HG03097 (cell line): ENCODE results near the gene BACE2.

Source experiments
- ATAC-seq: cut with Tn5 transposase; IDR thresholded peaks from one replicate; pipeline ENCODE4 v1.9.1; 2021; ENCODE audit not compliant: unreplicated experiment, low FRiP score

Gene BACE2

DNA sequence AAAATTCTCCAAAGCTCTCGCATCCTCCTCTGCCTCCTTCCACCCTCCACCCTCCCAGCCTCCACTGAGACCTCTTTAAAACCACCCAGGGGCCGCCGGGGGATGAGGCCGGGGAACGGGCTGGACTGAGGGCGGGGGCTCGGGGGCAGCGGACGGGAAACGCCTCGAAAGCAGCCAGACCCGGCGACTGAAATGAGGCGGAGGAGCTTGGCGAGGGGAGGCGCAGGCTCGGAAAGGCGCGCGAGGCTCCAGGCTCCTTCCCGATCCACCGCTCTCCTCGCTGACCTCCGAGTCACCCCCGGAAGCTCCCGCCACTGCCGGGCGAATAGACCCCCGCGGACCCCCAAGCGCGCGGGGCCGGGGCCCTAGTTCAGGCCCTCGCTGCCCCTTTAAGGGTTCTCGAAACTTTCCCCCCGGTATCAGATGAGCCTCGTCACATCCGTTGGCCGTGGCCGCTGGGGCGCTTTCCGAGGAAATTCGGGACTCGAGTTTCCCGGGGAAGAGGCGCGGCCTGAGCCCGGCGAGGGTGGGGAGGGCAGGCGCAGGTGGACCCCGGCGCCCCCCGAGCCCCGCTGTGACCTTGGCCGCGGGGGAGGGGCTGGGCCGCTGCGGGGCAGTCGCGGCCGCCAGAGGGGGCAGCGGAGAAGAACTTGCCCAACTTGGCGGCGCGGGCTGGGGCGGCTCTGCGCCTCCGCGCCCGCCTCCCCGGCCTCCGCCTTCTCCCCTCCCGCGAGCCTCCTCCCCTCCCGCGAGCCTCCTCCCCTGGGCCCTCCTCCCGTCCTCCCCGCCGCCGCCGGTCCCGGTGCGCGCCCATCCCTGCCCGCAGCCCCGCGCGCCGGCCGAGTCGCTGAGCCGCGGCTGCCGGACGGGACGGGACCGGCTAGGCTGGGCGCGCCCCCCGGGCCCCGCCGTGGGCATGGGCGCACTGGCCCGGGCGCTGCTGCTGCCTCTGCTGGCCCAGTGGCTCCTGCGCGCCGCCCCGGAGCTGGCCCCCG, at the start of gene BACE2:
BACE2 (plus strand) TSS at position 813 of the 995 bp plus-strand sequence; CDS start at position 917, 104 bp downstream.
- ATAC-seq = no peak

DNA sequence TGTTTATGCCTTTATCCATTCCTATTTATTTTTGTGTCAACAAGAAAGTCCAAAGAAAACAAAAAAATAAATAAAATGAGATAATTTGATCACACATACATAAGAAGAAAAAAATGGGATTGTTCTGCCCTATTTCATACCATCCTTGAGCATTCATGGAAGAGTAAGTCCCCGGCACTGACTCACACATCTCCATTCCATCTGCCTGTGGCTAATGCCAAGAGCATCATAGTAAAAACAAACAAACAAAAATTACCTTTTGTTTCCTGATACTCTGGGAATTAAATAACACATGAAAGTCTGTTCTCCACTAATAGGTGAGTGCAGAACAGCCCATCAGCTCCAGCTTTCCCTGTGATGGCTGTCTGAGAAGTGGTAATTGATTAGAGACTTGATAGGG, 48.1 kb upstream of the BACE2 start:
- no peak for ATAC-seq

DNA sequence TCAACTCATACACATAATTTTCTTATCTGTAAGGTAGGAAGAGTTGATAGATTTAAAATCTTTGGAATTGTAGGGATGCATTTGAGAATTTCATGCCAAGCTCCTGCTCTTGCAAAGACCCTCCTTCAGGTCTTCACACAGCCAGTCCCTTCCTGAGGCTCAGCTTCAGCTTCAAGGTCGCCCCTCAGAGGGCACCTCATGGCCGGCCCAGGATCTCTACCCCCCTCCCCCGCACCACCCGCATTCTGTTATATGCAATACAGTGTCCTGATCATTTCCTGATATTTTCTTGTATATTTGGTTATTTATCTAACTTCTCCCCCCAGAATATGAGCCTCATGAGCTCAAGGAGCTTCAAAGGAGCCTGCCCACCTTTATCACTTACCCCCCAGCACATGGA, 47.0 kb upstream of the BACE2 start:
- no peak for ATAC-seq

DNA sequence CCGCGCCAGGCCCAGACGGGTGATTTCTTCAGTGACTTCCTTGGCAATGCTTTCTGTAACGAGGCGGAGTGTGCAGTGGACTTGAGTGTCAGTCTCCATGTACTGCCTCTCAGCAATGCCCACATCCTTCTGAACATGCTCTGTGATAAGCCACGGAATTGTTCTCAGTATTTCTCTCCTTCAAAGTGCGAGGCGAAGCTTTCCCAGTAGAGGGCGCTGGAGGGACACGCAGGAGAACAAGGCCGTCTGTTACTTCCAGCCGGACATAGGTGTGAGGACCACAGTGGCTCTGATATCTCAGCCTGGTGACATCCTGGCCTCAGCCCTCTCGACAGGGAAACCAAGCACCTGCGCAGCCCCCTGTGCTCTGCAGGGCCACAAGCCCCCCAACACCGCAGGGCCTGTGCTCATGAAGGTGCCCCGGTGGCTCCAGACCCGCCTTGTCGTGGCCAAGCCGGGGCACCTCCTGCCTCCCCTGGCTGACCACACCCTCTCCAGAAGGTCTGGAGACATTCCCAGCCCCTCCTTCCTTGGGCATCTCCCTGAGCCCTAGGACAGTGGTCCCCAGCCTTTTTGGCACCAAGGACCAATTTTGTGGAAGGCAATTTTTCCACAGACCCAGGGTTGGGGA, 46.1 kb upstream of the BACE2 start:
- ATAC-seq = no peak

DNA sequence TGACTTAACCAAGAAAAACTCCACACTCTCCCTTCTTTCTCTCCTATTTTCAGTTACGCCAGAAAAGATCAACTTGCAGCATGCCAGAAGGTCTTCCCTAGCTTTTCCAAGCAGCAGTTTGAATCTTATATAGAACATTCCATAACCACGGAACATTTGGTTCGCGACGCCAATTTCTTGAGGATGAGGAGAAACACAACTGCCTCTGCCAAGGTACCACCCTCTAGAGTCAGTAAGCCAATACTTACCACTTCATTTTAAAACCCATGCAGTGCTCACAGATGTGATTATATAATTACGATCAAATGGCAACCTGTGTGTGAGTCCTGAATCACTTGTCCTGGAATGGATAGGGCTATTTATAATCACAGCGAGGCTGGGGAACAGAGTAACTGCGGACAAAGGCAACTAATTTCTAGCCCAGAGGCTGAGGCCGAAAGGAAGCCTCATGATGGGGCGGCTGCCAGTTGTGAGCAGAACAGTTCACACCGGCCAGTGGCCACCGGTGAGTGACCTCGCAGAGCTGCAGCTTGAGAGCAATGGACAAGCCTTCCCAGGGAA, 43.2 kb upstream of the BACE2 start:
- ATAC-seq = no peak

DNA sequence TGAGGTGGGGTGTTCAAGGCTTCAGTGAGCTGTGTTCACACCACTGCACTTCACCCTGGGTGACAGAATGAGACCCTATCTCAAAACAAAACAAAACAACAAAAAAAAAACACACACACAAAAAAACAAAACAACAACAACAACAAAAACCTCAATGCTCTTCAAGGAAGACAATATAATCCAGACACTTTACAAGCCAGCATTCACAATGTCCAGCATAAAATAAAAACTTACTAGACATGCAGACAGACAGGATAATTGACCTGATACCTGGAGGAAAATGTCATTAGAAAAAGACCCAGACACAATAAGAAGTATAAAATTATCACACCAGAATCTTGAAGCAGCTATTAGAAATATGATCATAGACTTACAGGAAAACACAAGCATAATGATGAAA, 39.0 kb upstream of the BACE2 start:
- no peak for ATAC-seq

DNA sequence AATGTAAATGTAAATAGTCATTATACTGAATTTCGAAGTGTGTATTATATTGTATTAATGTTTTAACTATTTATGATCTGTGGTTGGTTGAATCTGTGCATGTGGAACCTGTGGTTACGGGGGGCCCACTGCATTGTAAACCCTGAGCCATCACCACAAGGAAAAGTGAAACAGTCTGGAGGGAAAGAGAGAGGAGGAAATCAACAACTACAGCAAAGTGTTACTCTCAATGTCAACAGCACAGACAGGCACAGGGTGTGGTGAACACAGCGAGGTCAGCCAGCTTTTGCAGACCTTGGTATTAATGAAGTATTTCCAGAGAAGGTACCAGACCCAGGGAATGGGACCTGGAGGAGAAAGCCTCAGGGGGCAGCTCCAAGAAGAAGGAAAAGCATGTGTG, 37.1 kb upstream of the BACE2 start:
- no peak for ATAC-seq

DNA sequence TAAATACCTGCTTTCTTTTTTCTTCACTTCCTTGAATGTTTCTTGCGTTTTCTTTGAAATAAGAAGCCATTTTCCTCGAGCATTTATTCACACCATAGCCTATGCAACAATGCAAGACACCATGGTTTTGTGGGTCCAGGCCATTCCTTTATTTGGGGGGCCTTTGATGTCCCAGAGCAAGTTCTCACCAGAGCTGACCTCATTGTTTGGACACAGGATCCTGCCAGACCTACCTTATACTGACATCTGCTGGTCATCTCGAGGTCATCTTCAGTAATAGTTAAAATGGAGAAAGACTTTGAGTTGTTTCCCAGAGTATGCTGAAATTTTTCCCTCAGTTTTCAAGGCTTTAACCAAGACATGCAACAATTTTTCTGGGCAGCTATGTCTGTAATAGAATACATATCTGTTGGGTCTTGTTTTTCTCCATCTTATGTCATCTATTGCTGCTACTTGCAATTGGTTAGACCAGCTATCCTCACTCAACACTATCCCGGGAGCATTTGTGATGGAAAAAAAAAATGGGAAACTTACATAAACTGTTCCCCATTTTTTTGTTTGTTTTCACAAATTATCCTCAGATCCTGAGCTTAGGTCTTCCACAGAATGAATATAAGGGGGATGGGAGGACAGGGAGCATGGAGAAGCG, 34.0 kb upstream of the BACE2 start:
- no peak for ATAC-seq

DNA sequence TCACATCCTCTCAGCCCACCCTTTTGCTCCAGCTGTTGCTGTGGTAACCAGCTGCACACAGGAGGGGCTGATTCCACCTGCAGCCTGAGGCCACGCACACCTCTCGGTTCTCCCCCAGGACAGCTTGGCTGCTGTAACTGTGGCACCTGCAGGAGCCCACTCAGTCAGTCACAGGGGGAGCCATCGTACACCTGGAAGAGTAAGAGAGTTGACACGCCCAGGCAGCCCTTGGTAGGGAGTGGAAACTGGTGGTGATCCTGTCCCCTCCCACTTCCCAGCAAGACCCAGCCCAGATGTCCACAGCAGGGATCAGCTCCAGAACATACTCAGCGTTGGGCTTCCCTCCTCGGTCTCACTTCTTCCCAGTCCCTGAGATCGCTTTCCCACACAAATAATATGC, 32.2 kb upstream of the BACE2 start:
- no peak for ATAC-seq

DNA sequence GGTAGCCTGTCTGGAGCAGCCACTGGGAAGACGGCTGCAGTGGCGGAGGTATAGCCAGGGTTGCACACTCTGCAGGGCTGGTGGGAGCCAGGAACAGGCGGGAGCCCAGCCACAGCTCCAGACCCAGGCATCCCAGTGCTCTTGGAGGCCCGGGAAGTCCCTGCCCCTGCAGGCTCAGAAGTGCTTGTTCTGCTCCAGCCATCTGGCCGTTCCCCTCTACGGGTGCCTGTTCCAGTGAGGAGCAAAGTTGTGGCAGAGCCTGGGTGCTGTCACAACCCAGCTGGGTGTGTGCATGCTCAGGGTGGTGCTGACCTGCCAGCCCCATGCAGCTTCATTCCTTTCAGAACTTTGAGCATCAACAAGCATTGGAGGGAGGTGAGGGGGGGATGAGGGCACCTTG, 31.7 kb upstream of the BACE2 start:
- no peak for ATAC-seq

DNA sequence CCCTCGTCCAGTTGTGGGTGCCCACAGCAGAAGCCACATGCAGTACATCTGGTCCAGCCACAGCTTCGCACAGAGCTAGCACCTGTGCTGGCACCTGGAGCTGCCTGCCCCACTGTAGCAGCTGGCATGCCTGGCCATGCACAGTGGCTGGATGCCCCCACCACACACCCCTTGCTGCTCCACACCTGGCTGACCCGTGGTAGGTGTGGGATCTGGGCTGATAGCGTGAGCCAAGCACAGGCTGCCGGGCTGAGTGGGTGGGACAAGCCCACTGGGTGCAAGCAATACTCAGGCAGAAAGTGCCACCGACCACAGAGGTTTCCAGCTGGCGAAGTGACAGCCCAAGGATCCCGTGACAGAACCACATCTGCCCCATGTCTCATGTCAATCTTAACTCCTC, 30.6 kb upstream of the BACE2 start:
- ATAC-seq = no peak

DNA sequence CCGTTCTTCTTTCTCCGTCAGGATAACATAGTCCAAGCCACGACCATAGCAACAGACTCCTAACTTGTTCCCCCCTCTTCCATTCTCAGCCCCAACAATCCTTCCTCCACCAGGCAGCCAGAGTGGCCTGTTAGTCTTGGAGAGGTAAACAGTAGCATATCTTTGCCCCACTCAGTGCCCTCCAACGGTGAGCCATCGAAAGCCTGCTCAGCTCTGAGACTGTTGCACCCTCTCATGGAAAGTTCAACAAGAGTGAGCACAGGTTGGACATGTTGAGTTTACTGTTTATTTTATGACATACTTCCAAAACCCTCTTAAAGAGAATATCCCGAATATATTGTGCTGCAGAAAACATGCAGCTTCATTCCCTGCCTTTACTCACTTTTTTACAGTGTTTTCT, 30.1 kb upstream of the BACE2 start:
- no peak for ATAC-seq

DNA sequence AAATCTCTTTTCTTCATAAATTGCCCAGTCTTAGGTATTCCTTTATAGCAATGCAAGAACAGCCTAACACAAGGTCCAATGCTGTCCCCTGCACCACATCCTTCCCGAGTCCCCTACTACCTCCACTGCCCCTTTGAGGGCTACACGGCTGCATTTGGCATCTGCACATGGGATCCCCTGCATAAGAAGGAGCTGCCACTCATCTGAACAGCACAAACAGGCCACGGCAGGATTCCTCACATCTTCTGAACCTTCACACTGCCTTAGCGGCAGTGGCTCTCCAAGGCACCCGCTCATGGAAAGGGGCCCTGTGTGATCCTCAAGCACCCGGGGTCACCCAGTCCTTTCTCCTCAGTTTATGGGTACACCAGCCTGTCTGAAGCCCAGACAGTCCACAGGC, 29.2 kb upstream of the BACE2 start:
- no peak for ATAC-seq

DNA sequence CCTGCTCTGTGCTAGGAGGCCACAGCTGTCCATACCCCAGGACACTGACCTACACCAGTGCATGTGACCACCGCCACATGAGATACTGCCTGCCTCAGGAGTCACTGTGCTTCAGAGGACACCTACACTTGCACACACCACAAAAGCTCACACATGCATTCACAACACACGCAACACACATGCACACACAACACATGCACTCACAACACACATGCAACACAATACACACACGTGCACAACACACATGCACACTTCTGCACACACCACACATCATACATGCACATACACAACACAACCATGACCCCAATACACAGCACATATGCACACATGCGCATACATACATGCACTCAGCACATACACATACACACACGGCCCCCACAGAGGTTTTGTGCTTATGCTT, 28.7 kb upstream of the BACE2 start:
- no peak for ATAC-seq

DNA sequence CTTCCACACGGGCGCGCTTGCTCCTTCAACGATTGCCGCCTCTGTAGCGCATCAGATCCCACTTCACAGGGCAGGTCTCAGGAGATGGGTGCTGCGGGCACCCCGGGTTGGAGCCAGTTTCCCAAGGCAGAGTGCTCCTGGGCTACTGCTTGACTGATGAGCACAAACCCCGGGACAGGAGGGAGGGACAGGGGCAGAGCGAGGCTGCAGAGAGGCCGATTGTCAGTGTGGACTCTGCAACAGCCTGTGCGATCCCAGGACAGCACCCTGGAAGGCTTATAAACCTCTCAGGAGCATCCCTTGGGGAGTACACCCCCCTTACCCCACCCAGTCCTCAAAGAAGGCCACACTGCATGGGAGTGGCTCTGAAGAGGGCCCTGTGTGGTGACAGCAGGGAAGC, 28.0 kb upstream of the BACE2 start:
- no peak for ATAC-seq

DNA sequence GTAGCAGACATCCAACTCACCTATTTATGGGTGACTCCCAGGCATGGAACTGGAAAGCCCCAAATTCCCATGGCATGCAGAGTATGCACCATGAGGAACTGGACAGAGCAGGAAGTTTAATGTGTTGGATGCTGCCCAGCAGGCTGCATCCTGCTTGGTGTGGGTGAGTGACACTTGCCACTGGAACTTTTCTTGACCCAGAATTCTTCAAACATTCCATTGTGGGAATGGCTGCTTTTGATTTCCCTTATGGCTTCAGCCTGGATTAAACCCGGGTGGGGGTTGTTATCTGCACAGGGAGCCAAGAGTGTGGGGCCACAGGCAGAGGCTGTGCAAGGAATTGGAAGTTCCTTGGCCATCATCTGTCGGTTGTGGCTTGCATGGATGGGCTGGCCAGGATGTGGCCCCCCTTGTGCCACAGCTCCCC, 26.9 kb upstream of the BACE2 start:
- no peak for ATAC-seq

DNA sequence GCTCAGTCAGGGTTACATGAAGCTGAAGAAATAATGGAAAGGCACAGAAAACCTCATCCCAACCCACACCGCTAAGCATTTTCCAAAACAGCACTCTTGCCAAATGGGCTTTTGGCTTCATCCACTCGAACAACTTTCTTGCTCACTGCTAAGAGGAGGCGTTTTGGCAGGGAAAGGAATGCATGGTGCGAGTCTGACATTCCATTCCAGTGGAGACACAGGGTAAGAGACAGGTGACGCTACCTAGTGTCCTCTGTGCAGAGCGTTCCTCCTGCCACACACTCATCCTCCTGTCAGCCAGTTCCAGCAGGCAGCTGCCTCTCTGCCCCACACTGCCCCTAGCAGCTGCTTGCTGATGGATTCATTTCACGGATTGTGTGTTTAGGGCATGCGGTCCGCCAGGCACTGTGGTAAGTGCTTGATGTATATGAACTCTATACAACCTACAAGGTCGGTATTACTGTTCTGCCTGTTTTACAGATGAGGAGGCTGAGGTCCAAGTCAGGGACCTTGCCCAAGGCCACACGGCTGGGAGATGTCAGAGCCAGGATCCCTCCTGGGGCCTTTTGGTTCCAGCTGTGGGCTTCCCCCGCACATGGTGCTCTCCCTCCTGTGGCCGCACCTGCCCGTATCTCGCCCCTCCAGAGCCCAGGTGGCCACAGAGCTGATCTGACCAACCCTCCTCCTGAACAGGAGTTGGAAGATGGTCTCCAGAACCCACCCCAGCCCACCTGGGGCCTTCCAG, 25.7 kb upstream of the BACE2 start:
- no peak for ATAC-seq

DNA sequence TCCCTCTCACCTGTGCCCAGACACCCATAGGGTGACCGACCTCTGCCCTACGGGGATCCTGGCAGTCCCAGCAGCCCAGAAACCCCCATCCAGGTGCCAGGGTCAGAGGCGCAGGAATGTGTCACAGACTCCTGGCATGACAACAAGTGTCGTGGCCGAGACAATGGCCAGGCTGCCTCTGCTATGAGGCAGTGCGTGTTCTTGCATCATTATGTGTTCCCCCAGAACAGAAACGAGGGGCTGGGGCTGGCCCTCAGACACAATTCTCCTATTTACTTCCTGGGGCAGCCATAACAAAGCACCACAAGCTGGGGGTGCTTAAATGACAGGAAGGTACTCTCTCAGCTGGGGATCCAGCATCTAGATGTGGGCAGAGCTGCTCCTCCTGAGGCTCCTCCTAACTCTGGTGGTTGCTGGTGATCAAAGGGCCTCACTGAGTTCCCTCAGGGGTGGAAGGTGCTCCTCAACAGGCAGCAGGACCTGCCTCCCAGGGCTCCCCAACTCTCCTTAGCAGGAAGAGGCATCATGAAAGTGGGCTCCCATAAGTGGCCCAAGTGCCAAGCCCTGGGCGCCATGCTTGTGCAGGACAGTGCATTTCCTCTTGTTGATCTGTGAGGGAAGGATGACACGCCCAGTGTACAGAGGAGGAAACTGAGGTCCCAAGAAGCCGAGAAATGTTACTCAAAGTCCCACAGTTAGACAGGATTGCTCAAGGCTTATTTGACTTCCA, 24.2 kb upstream of the BACE2 start:
- ATAC-seq = no peak

DNA sequence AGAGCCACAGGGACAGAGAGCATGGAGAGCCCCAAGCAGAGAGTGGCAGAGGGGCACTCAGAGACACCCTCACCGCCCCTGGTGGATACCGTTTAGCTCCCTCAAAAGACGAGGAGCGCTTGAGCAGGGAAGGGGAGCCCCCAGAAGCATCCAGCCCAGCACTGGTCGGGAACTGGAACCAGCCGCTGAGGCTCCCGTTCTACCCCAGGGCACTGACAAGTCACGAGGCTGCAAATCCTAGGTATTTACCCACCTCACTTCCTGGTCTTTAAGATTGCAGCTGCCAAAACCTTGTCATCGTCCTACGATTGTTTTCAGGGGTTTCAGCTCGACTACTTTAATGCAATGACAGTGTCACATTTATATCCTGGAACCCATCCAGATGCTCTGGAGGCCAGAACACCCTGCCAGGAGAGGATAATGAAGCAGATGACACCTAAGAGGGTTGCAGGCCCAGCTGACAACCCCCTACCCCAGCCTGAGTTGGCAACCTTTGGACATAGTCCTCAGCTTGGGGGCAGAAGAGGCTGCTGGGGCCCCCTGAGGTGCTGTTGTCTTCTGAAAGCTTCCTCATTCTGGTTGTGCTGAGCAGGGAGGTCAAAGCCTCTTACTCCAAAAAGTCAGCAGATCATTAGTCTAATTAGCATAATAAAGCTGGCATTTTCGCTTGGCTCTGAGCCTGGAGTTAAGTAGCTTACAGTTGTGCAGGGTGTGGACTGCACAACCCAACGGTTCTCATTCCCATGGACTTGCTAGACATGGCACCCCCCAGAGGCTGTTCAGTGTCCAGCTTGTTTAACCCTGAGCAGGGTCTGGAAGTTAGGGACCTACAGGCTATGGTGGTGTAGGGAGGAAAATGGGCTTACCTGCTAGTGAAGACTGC, 20.6 kb upstream of the BACE2 start:
- no peak for ATAC-seq
